Measurements from ENCODE around the gene IL1RAPL2. TPM values are rescaled to one million over a fixed set of nuclear protein-coding genes. Genes with fewer than 3 reads are reported as not detected.

IL1RAPL2 gene
- total RNA-seq, 1 donor from 2014 or later, result not detected

DNA sequence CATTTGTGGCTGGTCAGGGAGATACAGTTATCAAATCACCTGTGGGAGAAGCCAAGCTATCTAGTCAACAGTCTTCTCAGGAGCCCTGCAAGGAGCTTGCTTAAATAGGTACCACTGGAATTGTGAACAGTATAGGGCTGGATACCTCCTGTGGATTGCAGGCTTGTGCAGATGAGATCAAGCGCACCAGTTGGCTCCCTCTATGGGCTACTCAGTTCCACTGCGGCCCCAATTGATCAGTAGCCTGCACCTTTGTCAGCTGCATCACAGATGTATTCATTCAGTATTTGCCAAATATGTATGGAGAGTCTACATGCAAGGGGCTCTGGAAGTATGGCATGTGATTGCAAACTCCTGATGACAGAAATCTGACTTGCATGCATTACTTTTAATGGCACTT, 625.9 kb downstream of the IL1RAPL2 start:
- no peak overlapping the region for H3K4me2 ChIP-seq
- TF ChIP-seq, protein P1, sequence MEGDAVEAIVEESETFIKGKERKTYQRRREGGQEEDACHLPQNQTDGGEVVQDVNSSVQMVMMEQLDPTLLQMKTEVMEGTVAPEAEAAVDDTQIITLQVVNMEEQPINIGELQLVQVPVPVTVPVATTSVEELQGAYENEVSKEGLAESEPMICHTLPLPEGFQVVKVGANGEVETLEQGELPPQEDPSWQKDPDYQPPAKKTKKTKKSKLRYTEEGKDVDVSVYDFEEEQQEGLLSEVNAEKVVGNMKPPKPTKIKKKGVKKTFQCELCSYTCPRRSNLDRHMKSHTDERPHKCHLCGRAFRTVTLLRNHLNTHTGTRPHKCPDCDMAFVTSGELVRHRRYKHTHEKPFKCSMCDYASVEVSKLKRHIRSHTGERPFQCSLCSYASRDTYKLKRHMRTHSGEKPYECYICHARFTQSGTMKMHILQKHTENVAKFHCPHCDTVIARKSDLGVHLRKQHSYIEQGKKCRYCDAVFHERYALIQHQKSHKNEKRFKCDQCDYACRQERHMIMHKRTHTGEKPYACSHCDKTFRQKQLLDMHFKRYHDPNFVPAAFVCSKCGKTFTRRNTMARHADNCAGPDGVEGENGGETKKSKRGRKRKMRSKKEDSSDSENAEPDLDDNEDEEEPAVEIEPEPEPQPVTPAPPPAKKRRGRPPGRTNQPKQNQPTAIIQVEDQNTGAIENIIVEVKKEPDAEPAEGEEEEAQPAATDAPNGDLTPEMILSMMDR (IDR thresholded peaks at IDR 0.05), result peak; percentile 56
- no peak for TF ChIP-seq EZH2phosphoT487 (IDR thresholded peaks at IDR 0.05)
- H3K27ac ChIP-seq, result no peak overlapping the region
- H3K9me3 ChIP-seq (ENCODE audit: low read depth), result no peaks in the 10 kb centered on the region
- no peak overlapping the region for H3K27ac Mint-ChIP-seq
- H3K27me3 Mint-ChIP-seq (ENCODE audit: insufficient read depth, low read depth), result peaks cover 2% of the 10 kb centered on the region
- H3K9ac ChIP-seq, result no peak overlapping the region
- peaks cover 6% of the 10 kb centered on the region for H3K4me1 Mint-ChIP-seq
- H3K36me3 ChIP-seq, result no peaks in the 10 kb centered on the region
- no peaks in the 10 kb centered on the region for H3K9me3 Mint-ChIP-seq
- no peak overlapping the region for H3K4me3 Mint-ChIP-seq
- no peaks in the 10 kb centered on the region for H4K20me1 ChIP-seq (ENCODE audit: low read depth)
- no peak overlapping the region for H2AFZ ChIP-seq (replicated peaks)
- H3K27me3 ChIP-seq, result no peaks in the 10 kb centered on the region
- H3K36me3 Mint-ChIP-seq, result no peaks in the 10 kb centered on the region
- DNase-seq (ENCODE audit: low spot score), result peak; percentile 63
- H3K4me1 ChIP-seq, result no peaks in the 10 kb centered on the region
- no peak overlapping the region for H3K4me3 ChIP-seq
- H3F3A ChIP-seq (ENCODE audit: low read depth), result no peaks in the 10 kb centered on the region
- H3K79me2 ChIP-seq (ENCODE audit: low read depth), result no peaks in the 10 kb centered on the region

DNA sequence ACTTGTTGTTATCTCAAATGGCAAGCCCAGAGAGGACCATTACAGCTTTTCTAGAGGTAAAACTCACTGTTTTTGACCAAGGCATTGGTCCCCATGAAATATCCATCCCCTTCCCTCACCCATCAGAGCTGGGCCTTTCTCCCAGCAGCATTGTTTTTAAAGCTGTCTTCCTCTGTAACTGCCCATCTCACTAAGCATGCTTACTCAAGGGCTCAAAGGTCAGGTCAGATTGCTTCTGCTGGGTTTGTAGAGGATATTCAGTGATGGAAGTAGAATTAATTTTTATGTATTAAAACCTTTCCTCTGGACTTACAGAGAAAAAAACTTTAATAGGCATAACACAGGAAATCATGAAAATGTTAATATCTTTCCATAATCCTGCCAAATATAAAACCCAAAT, 643.4 kb downstream of the IL1RAPL2 start:
- no peak overlapping the region for H2AFZ ChIP-seq (replicated peaks)

DNA sequence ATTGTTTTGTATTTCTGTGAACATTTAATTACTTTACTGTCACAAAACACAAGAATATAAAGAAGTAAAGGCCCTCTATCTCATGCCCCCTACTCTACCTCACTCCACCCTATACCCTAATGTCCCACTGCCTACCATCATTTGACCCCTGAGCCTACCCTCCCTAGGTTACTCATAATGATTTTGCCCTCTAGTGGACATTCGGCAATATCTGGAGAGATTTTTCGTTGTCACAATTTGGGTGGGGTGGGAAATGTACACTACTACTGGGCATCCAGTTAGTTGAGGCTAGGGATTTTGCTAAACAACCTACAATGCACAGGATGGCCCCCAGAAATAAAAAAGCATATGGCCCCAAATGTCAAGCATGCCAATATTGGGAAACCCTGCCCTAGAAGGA, 644.3 kb downstream of the IL1RAPL2 start:
- H3K4me3 ChIP-seq, result no peak overlapping the region
- Mint-ChIP-seq H3K27ac (no peak overlapping the region), H3K27me3 (ENCODE audit: insufficient read depth, low read depth) (no peaks in the 10 kb centered on the region), H3K9me3 (no peaks in the 10 kb centered on the region), H3K4me1 (no peaks in the 10 kb centered on the region), H3K36me3 (no peaks in the 10 kb centered on the region), H3K4me3 (no peak overlapping the region)
- H3F3A ChIP-seq (ENCODE audit: low read depth), result no peaks in the 10 kb centered on the region
- H3K4me2 ChIP-seq, result no peak overlapping the region
- H3K36me3 ChIP-seq, result no peaks in the 10 kb centered on the region
- no peaks in the 10 kb centered on the region for H4K20me1 ChIP-seq (ENCODE audit: low read depth)
- DNase-seq (ENCODE audit: low spot score), result no peak
- H3K9ac ChIP-seq, result no peak overlapping the region
- H2AFZ ChIP-seq (replicated peaks), result no peak overlapping the region
- no peaks in the 10 kb centered on the region for H3K4me1 ChIP-seq
- no peaks in the 10 kb centered on the region for H3K27me3 ChIP-seq
- TF ChIP-seq EZH2 (IDR thresholded peaks at IDR 0.05) (no peak), EZH2phosphoT487 (IDR thresholded peaks at IDR 0.05) (no peak)
- TF ChIP-seq, protein P1 (IDR thresholded peaks at IDR 0.05), result peak; percentile 17
- H3K79me2 ChIP-seq (ENCODE audit: low read depth), result no peaks in the 10 kb centered on the region
- H3K27ac ChIP-seq, result no peak overlapping the region
- no peaks in the 10 kb centered on the region for H3K9me3 ChIP-seq (ENCODE audit: low read depth)

More for the DNA sequence above, 643.4 kb downstream of the IL1RAPL2 start:
- H3K27ac ChIP-seq, result no peak overlapping the region
- H3K9me3 ChIP-seq (ENCODE audit: low read depth), result no peaks in the 10 kb centered on the region
- no peak for DNase-seq (ENCODE audit: low spot score)
- no peaks in the 10 kb centered on the region for H4K20me1 ChIP-seq (ENCODE audit: low read depth)
- TF ChIP-seq EZH2 (IDR thresholded peaks at IDR 0.05), result no peak
- no peak for TF ChIP-seq EZH2phosphoT487 (IDR thresholded peaks at IDR 0.05)
- TF ChIP-seq, protein P1 (IDR thresholded peaks at IDR 0.05), result no peak
- H3K4me1 ChIP-seq, result no peaks in the 10 kb centered on the region
- H3K36me3 ChIP-seq, result no peaks in the 10 kb centered on the region
- H3K4me3 ChIP-seq, result no peak overlapping the region
- Mint-ChIP-seq H3K4me3 (no peak overlapping the region), H3K27ac (no peak overlapping the region), H3K4me1 (no peaks in the 10 kb centered on the region), H3K27me3 (ENCODE audit: insufficient read depth, low read depth) (no peaks in the 10 kb centered on the region), H3K9me3 (no peaks in the 10 kb centered on the region), H3K36me3 (no peaks in the 10 kb centered on the region)
- H3K9ac ChIP-seq, result no peak overlapping the region
- no peaks in the 10 kb centered on the region for H3K27me3 ChIP-seq
- H3F3A ChIP-seq (ENCODE audit: low read depth), result no peaks in the 10 kb centered on the region
- no peaks in the 10 kb centered on the region for H3K79me2 ChIP-seq (ENCODE audit: low read depth)
- no peak overlapping the region for H3K4me2 ChIP-seq

All from neural progenitor cell (in vitro differentiated cells).